ENCODE data around the gene PSMA5.
"Not testable (repeated sequence)": the region's sequence is repeated elsewhere in the genome, so short reads cannot be mapped to it uniquely, and the experiment has no call there.

The PSMA5 gene

DNA sequence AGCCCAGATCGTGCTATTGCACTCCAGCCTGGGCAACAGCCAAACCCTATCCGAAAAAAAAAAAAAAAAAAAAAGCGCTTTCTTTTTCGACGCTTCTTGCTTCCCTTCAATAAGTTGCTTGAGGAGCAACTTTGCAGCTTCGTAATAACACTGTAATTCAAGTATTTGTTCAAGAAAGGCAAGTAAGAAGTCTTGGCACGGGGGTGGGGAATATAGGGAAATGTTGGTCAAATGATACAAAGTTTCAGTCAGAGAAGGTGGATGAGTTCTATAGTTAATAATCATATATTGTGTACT lies 871 bp upstream of the PSMA5 start:
- DNase-seq: no peak

DNA sequence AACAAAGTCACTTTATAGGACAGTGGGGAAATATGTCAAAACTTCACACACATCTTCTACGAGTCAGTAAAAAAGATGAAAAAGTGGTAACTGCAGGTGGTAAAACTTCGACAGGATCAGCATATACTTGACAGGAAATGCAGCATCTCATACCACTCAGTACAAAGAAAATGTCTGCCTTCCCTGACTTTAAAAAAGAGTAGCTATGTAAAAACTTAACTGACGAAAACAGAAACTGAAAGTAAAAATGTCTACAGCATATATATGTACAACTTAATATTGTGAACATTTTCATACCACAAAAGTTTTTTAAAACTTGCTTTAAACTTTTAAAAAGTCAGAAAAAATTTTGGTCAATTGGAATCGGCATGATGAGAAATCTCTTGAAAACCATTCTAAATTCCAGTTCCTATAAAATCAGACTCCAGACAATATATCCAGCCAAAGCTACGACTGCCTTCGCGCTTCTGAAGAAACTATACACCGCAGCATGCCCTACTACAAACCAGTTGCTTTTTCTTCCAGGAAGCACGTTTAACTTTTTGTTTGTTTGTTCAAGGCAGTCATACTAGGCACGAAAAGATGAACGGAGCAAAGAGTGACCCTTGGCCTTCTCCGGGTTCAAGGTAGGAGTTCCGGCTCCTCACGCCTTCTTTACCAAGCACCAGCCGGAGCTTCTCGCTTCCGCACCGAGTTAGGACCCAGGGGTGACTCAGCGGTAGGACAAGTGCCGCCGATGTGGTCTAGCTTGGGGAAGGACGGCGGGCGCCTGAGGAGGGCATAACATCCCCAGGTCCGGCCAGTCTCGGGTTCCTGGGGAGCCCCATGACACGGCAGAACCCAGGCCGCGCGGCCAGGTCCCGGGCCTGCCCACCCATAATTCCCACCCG lies 612 bp downstream of the PSMA5 start:
- DNase-seq: peak; percentile 78

DNA sequence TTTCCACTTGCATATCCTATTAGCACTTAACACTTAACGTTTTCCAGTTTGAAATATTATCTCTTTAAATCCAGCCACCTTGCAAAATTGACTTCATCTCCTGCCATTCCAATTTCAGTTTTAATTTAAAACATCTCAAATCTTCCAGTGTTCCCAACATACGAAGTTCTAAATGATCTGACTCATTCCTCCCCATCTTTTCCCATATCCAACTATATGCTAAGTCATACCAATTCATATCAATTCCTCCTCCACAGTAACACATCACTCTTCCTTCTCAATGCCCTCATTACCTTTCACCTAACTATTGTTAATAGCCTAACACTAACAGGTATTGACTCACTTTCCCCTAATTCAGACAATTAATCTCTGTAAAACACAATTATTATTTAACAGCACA lies 2.8 kb downstream of the PSMA5 start:
- DNase-seq: no peak

GRCh38 chr1:109412551-109412950 lies 13.7 kb downstream of the PSMA5 start:
- no peak for DNase-seq

DNA sequence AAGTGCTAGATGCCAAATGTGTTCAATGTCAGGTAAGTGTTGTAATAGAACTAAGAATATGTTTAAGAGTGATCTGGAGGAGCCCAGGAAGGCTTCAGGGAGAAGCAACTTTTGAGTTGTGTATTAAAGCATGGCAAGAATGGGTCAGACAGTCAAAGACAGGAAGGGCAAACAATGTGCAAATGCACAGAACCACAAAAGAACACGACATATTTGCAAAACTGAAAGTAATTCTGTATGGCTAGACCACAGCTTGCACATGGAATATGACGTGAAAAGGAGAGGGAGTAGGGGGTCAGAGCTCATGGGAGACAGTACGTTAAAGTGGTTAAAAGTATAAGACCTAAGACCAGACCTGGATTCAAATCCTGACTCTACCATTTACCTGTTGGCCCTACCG lies 21.4 kb downstream of the PSMA5 start:
- DNase-seq: no peak

- DNase-seq: no peak
Observed at GRCh38 chr1:109402025-109402424, 24.2 kb downstream of the PSMA5 start.

DNA sequence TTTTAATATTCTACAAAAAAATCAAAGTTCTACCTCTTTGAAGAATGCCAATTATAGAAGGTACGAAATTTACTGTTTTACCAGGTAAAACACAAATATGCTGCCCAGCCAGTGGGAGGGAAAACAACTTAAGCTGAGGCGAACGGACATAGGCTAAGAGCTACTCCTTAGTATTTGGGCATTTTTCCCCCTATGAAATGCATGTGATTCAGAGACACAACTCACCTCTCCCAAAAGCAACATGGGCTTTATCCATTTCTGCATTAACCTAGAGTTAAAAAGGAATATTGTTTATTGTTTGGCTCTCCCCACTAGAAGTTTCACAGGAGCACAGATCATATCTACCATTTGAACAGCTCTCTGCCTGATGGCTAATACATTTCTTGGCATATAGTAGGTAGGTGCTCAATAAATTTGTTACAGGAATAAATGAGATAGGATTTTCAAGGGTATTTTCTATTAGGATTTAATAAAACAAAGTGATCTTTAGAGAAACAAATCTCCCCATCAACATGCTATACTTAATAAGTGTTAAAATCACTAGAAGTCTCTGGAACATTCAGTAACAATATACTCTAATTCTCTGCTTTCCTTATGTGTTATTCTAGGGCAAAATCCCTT lies 26.1 kb downstream of the PSMA5 start:
- no peak for DNase-seq

- DNase-seq: no peak
Observed at GRCh38 chr1:109399326-109399957, 26.8 kb downstream of the PSMA5 start.

DNA sequence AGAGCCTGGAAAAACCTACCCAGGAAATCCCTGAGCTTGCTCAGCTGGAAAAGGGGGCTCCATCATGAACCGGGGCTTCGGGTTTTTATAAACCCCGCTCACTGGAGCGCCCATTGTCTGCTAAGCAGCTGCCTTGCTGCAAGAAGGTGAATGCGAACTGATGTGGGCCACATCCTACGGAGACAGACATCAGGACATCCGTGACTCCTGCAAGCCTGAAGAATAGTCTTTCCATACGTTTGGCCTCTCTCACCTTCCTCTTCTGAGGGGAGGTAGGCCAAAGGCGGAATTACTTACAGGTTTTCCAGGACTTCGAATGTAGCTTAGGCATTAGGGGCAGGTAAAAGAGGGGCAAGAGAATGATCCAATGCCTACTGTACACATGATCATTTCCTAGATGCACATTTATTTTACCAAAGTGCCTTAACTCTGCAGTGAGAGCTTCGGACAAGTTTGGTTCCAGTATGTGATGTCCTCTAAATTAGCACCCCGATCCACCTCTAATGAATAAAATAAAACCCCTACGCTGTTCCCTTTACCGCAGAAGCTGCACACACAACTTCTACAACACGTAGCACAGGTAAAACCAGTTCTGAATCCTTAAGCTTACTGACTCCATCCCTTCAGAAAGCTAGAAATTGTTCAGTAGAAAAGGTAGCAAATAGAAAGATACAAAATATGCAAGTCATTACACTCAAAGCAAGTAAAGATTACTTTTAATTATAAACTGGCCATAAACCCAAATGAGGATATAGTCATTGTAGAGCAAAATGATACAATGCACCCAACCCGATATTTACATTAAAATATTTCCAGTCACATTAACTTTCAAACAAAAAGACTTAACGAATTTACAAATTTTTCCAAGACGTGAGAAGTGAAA lies 27.7 kb downstream of the PSMA5 start:
- no peak for DNase-seq

DNA sequence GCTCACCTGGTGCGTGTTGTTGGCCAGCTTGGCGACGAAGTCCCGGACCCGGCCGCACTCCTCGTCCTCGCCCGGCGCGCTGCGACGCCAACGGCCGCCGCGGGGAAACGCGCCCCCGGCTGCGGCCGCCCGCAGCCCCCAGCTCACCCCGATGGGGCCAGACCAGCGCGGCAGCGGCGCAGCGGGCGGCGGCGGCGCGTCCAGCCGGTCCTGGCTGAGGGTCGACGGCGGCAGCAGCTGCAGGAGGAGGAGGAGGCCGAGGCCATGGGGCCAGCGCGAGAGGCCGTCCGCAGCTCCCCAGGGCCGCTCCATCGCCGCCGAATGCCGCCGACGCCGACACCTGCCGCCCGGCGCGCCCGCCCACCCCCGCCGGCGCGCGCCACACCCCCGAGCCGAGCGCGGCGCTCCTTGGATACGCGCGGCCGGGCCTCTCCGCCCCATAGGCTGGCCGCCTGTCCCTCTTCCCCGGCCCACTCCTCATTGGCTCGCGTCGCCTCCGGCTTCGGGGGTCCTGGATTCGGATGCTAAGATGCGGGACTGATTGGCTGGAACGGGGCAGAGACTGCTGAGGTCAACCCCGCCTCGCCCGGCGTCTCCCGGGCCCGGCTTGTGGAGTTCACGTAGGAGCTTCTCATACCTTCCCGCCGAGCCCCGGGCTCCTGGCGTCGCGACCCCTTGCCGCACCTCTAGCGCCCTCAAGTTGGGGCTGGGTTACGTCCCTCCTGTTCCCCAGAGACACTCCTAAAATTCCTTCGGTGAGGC lies 28.5 kb downstream of the PSMA5 start, which contains the start of gene SORT1:
Gene SORT1 (minus strand): TSS at position 338 of the 762 bp plus-strand sequence. CDS start 26 bp downstream, at position 312.
- DNase-seq: peak; percentile 30

DNA sequence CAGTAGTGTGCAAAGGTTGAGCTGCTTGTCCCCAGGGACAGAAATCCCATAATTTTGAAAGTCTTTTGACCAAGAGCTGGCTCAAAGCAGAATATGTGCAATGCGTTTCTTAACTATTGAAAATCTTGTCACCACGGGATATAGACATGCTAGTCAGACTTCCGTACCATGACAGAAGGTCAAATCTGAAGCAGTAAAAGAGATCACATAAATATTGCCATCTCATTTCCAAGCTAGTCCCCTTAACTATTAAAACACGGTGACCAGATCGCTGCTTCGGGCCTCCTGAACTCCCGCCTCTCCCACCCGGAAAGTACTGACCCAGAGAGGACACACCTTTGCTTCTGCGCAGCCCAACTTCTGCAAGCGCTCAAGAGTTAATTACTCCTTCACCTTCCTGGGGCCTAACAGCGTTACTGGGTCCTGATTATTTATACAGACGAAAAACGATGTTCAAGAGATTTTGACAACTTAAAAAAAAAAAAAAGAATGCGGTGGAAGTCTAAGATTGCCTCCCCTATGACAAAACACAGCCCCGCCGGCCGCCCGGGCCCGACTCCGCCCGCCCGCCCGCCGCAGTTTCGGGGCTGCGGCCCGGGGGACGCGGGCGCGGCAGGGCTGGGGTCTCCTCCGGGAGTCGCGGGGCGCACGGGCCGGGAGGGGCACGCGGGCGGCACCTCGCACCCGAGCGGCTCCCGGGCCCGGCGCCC lies 29.2 kb downstream of the PSMA5 start:
- DNase-seq: no peak

- no peak for DNase-seq
Observed at GRCh38 chr1:109396513-109396839, 29.8 kb downstream of the PSMA5 start.

DNA sequence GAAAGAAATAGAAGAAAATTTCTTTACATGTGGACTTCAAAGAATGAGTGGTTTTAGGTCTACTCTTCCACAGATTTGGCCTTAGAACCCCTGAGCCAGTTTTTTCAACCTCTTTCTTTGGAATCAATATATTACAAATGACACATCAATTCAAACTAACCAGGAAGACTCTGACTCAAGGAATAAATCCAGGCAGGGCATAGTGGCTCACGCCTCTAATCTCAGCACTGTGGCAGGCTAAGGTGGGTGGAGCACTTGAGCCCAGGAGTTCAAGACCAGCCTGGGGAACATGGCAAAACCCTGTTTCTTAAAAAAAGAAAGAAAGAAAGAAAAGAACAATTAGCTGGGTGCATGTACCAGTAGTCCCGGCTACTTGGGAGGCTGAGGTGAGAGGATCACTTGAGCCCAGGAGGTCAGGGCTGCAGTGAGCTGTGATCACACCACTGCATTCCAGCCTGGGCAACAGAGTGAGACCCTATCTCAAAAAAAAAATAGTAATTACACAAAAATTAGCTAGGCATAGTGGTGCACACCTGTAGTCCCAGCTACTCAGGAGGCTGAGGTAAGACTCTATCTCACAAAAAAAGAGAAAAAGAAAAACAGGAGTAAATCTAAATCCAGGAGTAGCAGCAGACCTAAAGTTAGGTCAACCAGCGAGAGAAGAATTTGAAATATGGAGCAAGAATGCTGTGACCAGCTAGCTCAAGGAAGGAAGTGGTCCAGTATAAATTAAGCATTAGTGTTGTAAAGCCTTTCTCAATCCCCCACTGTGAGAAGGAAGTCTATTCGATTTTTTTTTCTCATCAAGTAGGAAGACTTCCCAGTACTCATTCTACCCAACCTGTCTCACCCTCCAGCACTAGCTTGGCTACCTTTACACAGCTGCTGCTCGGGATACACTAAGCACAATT lies 30.4 kb downstream of the PSMA5 start:
- no peak for DNase-seq

GRCh38 chr1:109395282-109395599 lies 31.0 kb downstream of the PSMA5 start:
- not testable (repeated sequence) for DNase-seq

GRCh38 chr1:109394591-109395281 lies 31.5 kb downstream of the PSMA5 start:
- DNase-seq: no peak

- DNase-seq: no peak
Observed at GRCh38 chr1:109393617-109394233, 32.5 kb downstream of the PSMA5 start.

DNA sequence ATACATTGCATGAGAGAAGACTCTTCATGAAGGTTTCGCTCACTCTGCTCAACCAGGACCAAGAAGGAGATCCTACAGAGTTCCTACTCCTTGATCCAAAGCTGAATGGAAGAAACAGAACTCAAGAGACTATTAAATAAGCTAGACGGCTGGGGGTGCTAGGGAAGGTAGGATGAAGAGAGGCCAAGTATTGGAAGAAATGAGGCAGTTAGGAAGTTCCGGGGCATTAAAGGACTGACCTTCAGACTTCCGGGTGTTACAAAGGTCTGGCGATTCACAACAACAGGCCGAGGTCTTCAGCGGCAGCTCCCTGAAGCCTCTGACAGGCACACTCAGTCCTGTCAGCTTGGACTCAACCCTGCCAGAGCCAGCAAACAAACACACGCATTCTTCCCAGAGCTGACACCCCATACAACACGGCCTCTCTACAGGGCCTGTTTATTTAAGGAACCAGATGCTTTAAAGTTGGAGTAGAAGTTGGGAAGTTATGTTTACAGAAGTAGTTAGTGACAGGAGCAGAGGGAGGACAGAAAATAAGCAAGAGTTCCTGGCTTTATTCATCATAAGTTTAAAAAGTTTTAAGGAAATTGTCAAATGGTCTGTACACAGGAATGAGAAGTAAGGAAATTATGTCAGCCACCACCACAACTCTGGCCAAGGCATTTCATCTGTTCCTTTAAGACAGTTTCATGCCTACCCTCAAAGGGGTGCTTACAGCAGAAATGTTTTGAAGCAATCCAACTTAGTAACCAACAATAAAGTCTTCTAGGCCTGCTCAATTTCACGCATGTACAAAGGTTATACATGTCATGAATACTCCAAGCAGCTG lies 33.2 kb downstream of the PSMA5 start:
- no peak for DNase-seq

- no peak for DNase-seq
Observed at GRCh38 chr1:109392037-109392787, 34.0 kb downstream of the PSMA5 start.

All from stimulated activated CD4-positive, alpha-beta T cell treated with anti-CD3 and anti-CD28 coated beads, Interleukin-1b, Interleukin-23, amount 100 ng/mL, for 48 hours (primary cell).